ENCODE data around the gene KRT16.

GRCh38 chr17:41651625-41652460 lies 39.3 kb upstream of the KRT16 start:
- TF ChIP-seq REST (IDR thresholded peaks at IDR 0.05; ENCODE audit: low read depth, low read length) (no peak), SIN3A (IDR thresholded peaks at IDR 0.05; ENCODE audit: low read depth, low read length) (no peak), POLR2A (IDR thresholded peaks at IDR 0.05; ENCODE audit: low read depth, low read length) (no peak), USF2 (IDR thresholded peaks at IDR 0.05; ENCODE audit: borderline replicate concordance, low read depth, low read length) (no peak)
